OCI-M2 (cell line): Measurements from ENCODE around the gene RBM47.
"Not testable (repeated sequence)": the region's sequence is repeated elsewhere in the genome, so short reads cannot be mapped to it uniquely, and the experiment has no call there.

Experiments
- DNase-seq: peaks from one replicate; lab custom pipeline; 2025; ENCODE audit not compliant: unreplicated experiment; lab: John Stamatoyannopoulos, UW

Gene RBM47

GRCh38 chr4:40418430-40419230, 211.0 kb downstream of the RBM47 start:
- no peak for DNase-seq

- DNase-seq = no peak
These were observed 211.7 kb downstream of the RBM47 start for GRCh38 chr4:40417941-40418340.

- no peak for DNase-seq
These were observed 215.0 kb downstream of the RBM47 start for GRCh38 chr4:40414673-40415072.

GRCh38 chr4:40412866-40413795, 216.5 kb downstream of the RBM47 start:
- no peak for DNase-seq

GRCh38 chr4:40412388-40412787, 217.3 kb downstream of the RBM47 start:
- no peak for DNase-seq

- no peak for DNase-seq
These were observed 219.8 kb downstream of the RBM47 start for GRCh38 chr4:40409835-40410234.

- not testable (repeated sequence) for DNase-seq
These were observed 222.2 kb downstream of the RBM47 start for GRCh38 chr4:40407468-40407867.

GRCh38 chr4:40406340-40406739, 223.3 kb downstream of the RBM47 start:
- no peak for DNase-seq

- no peak for DNase-seq
These were observed 224.5 kb downstream of the RBM47 start for GRCh38 chr4:40405193-40405592.

GRCh38 chr4:40403081-40403480, 226.6 kb downstream of the RBM47 start:
- no peak for DNase-seq

GRCh38 chr4:40402556-40402955, 227.1 kb downstream of the RBM47 start:
- no peak for DNase-seq

- no peak for DNase-seq
These were observed 228.0 kb downstream of the RBM47 start for GRCh38 chr4:40401631-40402030.

GRCh38 chr4:40401096-40401495, 228.6 kb downstream of the RBM47 start:
- DNase-seq = no peak

GRCh38 chr4:40399578-40399977, 230.1 kb downstream of the RBM47 start:
- no peak for DNase-seq

- no peak for DNase-seq
These were observed 233.5 kb downstream of the RBM47 start for GRCh38 chr4:40395908-40396793.

- no peak for DNase-seq
These were observed 234.3 kb downstream of the RBM47 start for GRCh38 chr4:40395166-40395900.

GRCh38 chr4:40394236-40394635, 235.4 kb downstream of the RBM47 start:
- no peak for DNase-seq

- DNase-seq = not testable (repeated sequence)
These were observed 237.4 kb downstream of the RBM47 start for GRCh38 chr4:40392241-40392640.

- no peak for DNase-seq
These were observed 239.7 kb downstream of the RBM47 start for GRCh38 chr4:40389986-40390385.

GRCh38 chr4:40388239-40388638, 241.4 kb downstream of the RBM47 start:
- no peak for DNase-seq
